K562 (cell line): ENCODE results near the gene SIGLEC7. TPM values are rescaled to one million over a fixed set of nuclear protein-coding genes. Genes with fewer than 3 reads are reported as not detected.

Source experiments
- ATAC-seq: fragments of 200-7000 bp; cut with Tn5 transposase; 3 replicates; pipeline ENCODE4 v1.9.1; 2020; ENCODE audit warnings: moderate library complexity
- BruUV-seq: library from RNA; stranded (reverse); fragments of 400-500 nt; replicated peaks from 2 replicates; lab custom pipeline; 2021; lab: Mats Ljungman, UMichigan
- CTCF ChIA-PET: fragments of 300-600 bp; formaldehyde crosslinking; extraction: SDS; loops from one replicate; lab custom pipeline; 2021; ENCODE audit warnings: low intra/inter-chr PET ratio; lab: Yijun Ruan, JAX
- POLR2A ChIA-PET: fragments of 300-600, 350-650 bp; sonication (Branson Sonifier 250); formaldehyde crosslinking; extraction: SDS; loops from one replicate; lab custom pipeline; 2021; ENCODE audit warnings: antibody characterized with exemption, inconsistent platforms; lab: Yijun Ruan, JAX
- DNase-seq, 4 experiments: peaks; one replicate each; pipeline versions ENCODE4 v3.0.0 to v3.0.0-alpha.2; 2011 to 2018; ENCODE audit warnings: low spot score in 3 of 4, mixed read lengths in 3 of 4; ENCODE audit errors: extremely low read depth in 1 of 4
- FAIRE-seq: peaks from 2 replicates; lab custom pipeline; 2011; peaks lifted over from hg19 to GRCh38; lab: Jason Lieb, UNC
- H2AFZ ChIP-seq: 2 replicates; pipeline ENCODE4 v1.6.0; 2011; ENCODE audit warnings: low read depth, low read length, control low read depth, inconsistent platforms
- H3K27ac ChIP-seq: fragments of 200-600 bp; 3 replicates; pipeline ENCODE4 v1.8.0; 2011; ENCODE audit warnings: low read depth, mild to moderate bottlenecking, control low read depth, inconsistent platforms, low read length, moderate library complexity, mixed read lengths; ENCODE audit errors: extremely low read depth
- H3K27me3 ChIP-seq, 2 experiments: fragments of 300-600 bp in 1 of 2; 2 replicates in 1 of 2; 3 replicates in 1 of 2; pipeline versions ENCODE4 v1.6.0 to v1.8.0; 2011; ENCODE audit warnings: inconsistent platforms in 2 of 2, low read length in 2 of 2, mild to moderate bottlenecking in 1 of 2, mixed read lengths in 1 of 2, moderate library complexity in 1 of 2; ENCODE audit not compliant: control insufficient read depth in 2 of 2, insufficient read depth in 2 of 2
- H3K36me3 ChIP-seq: fragments of 300-600 bp; 3 replicates; pipeline ENCODE4 v1.8.0; 2011; ENCODE audit warnings: mild to moderate bottlenecking, low read length, inconsistent platforms; ENCODE audit not compliant: control insufficient read depth, insufficient read depth
- H3K4me1 ChIP-seq, 2 experiments: fragments of 200-600 bp in 1 of 2; replicated peaks in 1 of 2; 2 replicates in 1 of 2; 3 replicates in 1 of 2; pipeline versions ENCODE4 v1.5.1 to v1.8.0; 2011; ENCODE audit warnings: inconsistent platforms in 2 of 2, low read length in 2 of 2, mild to moderate bottlenecking in 1 of 2, mixed read lengths in 1 of 2, moderate library complexity in 1 of 2; ENCODE audit not compliant: control insufficient read depth in 2 of 2, insufficient read depth in 2 of 2
- H3K4me2 ChIP-seq: 2 replicates; pipeline ENCODE4 v1.6.1; 2011; ENCODE audit warnings: low read length, control low read depth, inconsistent platforms, mixed read lengths; ENCODE audit not compliant: insufficient read depth
- H3K4me3 ChIP-seq: fragments of 200-600 bp; sonication (generic), shearing (Covaris generic); 2 replicates; pipeline ENCODE4 v1.5.1; 2016; ENCODE audit warnings: control low read depth, inconsistent platforms
- H3K79me2 ChIP-seq: fragments of 200-600 bp; 3 replicates; pipeline ENCODE4 v1.8.0; 2011; ENCODE audit warnings: low read length, inconsistent platforms; ENCODE audit not compliant: control insufficient read depth, insufficient read depth
- H3K9ac ChIP-seq, 2 experiments: 2 replicates each; pipeline versions ENCODE4 v1.6.0 to v1.6.1; 2011; ENCODE audit warnings: low read depth in 2 of 2, low read length in 2 of 2, control low read depth in 1 of 2, inconsistent platforms in 1 of 2, mild to moderate bottlenecking in 1 of 2, mixed read lengths in 1 of 2; ENCODE audit not compliant: insufficient read depth in 1 of 2
- H3K9me1 ChIP-seq: one replicate; pipeline ENCODE4 v1.6.0; 2011; ENCODE audit warnings: inconsistent platforms, mild to moderate bottlenecking, low read length, moderate library complexity; ENCODE audit not compliant: control insufficient read depth, insufficient read depth
- H3K9me3 ChIP-seq: replicated peaks from 2 replicates; pipeline ENCODE4 v1.5.1; 2011; ENCODE audit warnings: low read depth, low read length, inconsistent platforms; ENCODE audit not compliant: control insufficient read depth, insufficient read depth
- H4K20me1 ChIP-seq: replicated peaks from 2 replicates; pipeline ENCODE4 v1.6.1; 2011; ENCODE audit warnings: low read length, inconsistent platforms, mixed read lengths; ENCODE audit not compliant: control insufficient read depth, insufficient read depth
- BDP1 ChIP-seq: IDR thresholded peaks from 3 replicates; pipeline ENCODE4 v1.6.1; 2011; ENCODE audit not compliant: insufficient read length, insufficient read depth
- DDX20 ChIP-seq: fragments of 450-650 bp; IDR thresholded peaks from 2 replicates; pipeline ENCODE4 v1.6.1; 2016; ENCODE audit warnings: missing genetic modification characterization, low read depth, mild to moderate bottlenecking, missing compliant biosample characterization, moderate library complexity
- ILF3 ChIP-seq: fragments of 450-650 bp; IDR thresholded peaks from 2 replicates; pipeline ENCODE4 v1.6.1; 2018; ENCODE audit warnings: antibody characterized with exemption, mild to moderate bottlenecking, moderate library complexity, borderline replicate concordance
- ILK ChIP-seq: fragments of 450-650 bp; IDR thresholded peaks from 2 replicates; pipeline ENCODE4 v1.6.1; 2016; ENCODE audit warnings: missing genetic modification characterization, low read depth, mild to moderate bottlenecking, missing compliant biosample characterization, moderate library complexity, borderline replicate concordance
- MCM3 ChIP-seq: fragments of 450-650 bp; IDR thresholded peaks from 2 replicates; pipeline ENCODE4 v1.6.1; 2016
- RAD21 ChIP-seq, 2 experiments: fragments of 250-450 bp in 1 of 2; fragments of 450-650 bp in 1 of 2; sonication (Bioruptor Pico) in 1 of 2; formaldehyde crosslinking in 1 of 2; IDR thresholded peaks in 1 of 2; conservative IDR thresholded peaks in 1 of 2; 2 replicates each; pipeline versions ENCODE4 v1.4.0 to v1.8.0; 2020 to 2022; ENCODE audit warnings: mild to moderate bottlenecking in 2 of 2, moderate library complexity in 1 of 2
- SREBF2 ChIP-seq: sonication (generic); formaldehyde crosslinking; IDR thresholded peaks from 2 replicates; pipeline ENCODE4 v1.4.0; 2020; ENCODE audit warnings: mild to moderate bottlenecking, missing genetic modification reagents
- SRSF1 ChIP-seq: fragments of 200-400 bp; formaldehyde crosslinking; IDR thresholded peaks from 2 replicates; pipeline ENCODE4 v1.6.1; 2017; ENCODE audit warnings: mild to moderate bottlenecking, low read depth, low read length, moderate library complexity
- TEAD4 ChIP-seq, 2 experiments: sonication (generic) in 1 of 2; formaldehyde crosslinking in 1 of 2; IDR thresholded peaks; 2 replicates each; pipeline versions ENCODE4 v1.6.1 to v1.8.0; 2012 to 2022; ENCODE audit warnings: borderline replicate concordance in 1 of 2, inconsistent platforms in 1 of 2, low read length in 1 of 2, mild to moderate bottlenecking in 1 of 2, missing genetic modification reagents in 1 of 2
- XRCC4 ChIP-seq: IDR thresholded peaks from one replicate; pipeline ENCODE4 v1.6.1; 2011; ENCODE audit not compliant: insufficient read depth, insufficient read length; ENCODE audit errors: extremely low read depth
- ZBED1 ChIP-seq: IDR thresholded peaks from 2 replicates; pipeline ENCODE4 v1.6.1; 2014
- ZNF24 ChIP-seq: fragments of 450-650 bp; IDR thresholded peaks from 2 replicates; pipeline ENCODE4 v1.6.1; 2016
- ZNF354B ChIP-seq: fragments of 250-450 bp; sonication (Bioruptor Pico); IDR thresholded peaks from 2 replicates; pipeline ENCODE4 v1.4.0; 2020
- WGBS: fragments of 100-300 bp; shearing (Covaris generic); methylation state at CpG from one replicate; pipeline ENCODE4 v1.1.6; 2016; ENCODE audit warnings: low coverage, mixed read lengths; ENCODE audit not compliant: insufficient coverage; ENCODE audit errors: missing lambda C conversion rate; 5-methylcytosine and 5-hydroxymethylcytosine counted together
- in situ Hi-C: fragments of 300-500 bp; cut with MboI; formaldehyde crosslinking; loops from 4 replicates; pipeline ENCODE4 v1.15.0; 2018; ENCODE audit warnings: inconsistent platforms, mixed read lengths
- intact Hi-C: fragments of 100-400 bp; cut with micrococcal nuclease; formaldehyde crosslinking; loops from 2 replicates; pipeline ENCODE4 v1.14.2; 2022
- polyA plus RNA-seq, 8 experiments: library from polyadenylated mRNA; depleted of rRNA in 4 of 8; stranded (reverse) in 5 of 8; unstranded in 3 of 8; fragments of >200 nt; fragmentation: Nextera tagmentation in 2 of 8; fragmentation: Illumina TruSeq in 1 of 8; extraction: Ambion mirVana in 2 of 8; extraction: Trizol in 1 of 8; gene quantifications; 2 replicates each; pipeline versions ENCODE4 v1.2.1 to v1.2.3, GENCODE V29; 2011 to 2014; ENCODE audit warnings: inconsistent platforms in 1 of 8, missing spikeins in 1 of 8
- total RNA-seq, 7 experiments: library from RNA; depleted of rRNA in 6 of 7; stranded (reverse); fragments of >200 nt in 6 of 7; fragmentation: Illumina TruSeq in 2 of 7; extraction: Trizol in 2 of 7; gene quantifications; 2 replicates each; pipeline versions ENCODE4 v1.2.1 to v1.2.3, GENCODE V29; 2011 to 2021; ENCODE audit warnings: low replicate concordance in 1 of 7
- TF ChIP-seq, protein P1 (sequence below): fragments of 450-650 bp; formaldehyde crosslinking; IDR thresholded peaks from 2 replicates; pipeline ENCODE4 v1.4.0; 2022; ENCODE audit warnings: missing genetic modification characterization
- TF ChIP-seq, protein P2 (sequence below): fragments of 250-450 bp; sonication (Bioruptor Pico); IDR thresholded peaks from 2 replicates; pipeline ENCODE4 v1.5.0; 2020; ENCODE audit warnings: mild to moderate bottlenecking

SIGLEC7 gene
- total and polyA plus RNA-seq, 9 of the 15 experiments (the other 6 are each of a cell fraction or from before 2014, with no cell fraction given), result 0.10 to 0.12 TPM; not detected in 7

DNA sequence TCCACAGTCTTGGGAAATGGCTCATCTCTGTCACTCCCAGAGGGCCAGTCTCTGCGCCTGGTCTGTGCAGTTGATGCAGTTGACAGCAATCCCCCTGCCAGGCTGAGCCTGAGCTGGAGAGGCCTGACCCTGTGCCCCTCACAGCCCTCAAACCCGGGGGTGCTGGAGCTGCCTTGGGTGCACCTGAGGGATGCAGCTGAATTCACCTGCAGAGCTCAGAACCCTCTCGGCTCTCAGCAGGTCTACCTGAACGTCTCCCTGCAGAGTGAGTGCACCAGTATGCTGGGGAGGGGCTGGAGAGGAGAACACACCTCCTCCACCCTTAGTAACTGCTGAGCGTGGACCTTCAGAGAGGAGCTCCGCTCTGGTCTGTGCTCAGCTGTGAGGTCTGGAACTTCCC lies 15.1 kb upstream of the SIGLEC7 start:
- FAIRE-seq (no peak), ATAC-seq (no peak), DNase-seq (no peak)
- Histone ChIP-seq H3K9ac (peak overlapping the region in 1 of 2 experiments; percentile 43; a peak in 1 of 4 replicates), H3K79me2 (no peaks in the 10 kb centered on the region), H3K27ac (no peak overlapping the region), H3K27me3 (peaks cover 3 to 31% of the 10 kb centered on the region in 2 experiments; a peak in 2 of 5 replicates), H3K4me2 (no peak overlapping the region), H3K36me3 (no peaks in the 10 kb centered on the region), H2AFZ (no peak overlapping the region), H4K20me1 (0 out of 2 replicates have a peak, but pooled peaks cover under 1% of the 10 kb centered on the region), H3K4me1 (peaks cover 35 to 39% of the 10 kb centered on the region in 2 experiments), H3K4me3 (no peak overlapping the region), H3K9me1 (no peaks in the 10 kb centered on the region), H3K9me3 (no peaks in the 10 kb centered on the region)
- no TSS peak for BruUV-seq
- WGBS, result 23% methylated on average over 6 of the region's 6 CpGs
- ChIA-PET CTCF (no interaction called here), POLR2A (no interaction called here)
- intact Hi-C loops (no loop called here), in situ Hi-C loops (no loop called here)
- TF ChIP-seq ILF3 (no peak), RAD21 (CRISPR knock-in tag; conservative IDR thresholded peaks at IDR 0.05 in 1 of 2, IDR thresholded peaks at IDR 0.05 in 1 of 2) (no peak), ZNF24 (no peak), DDX20 (tag) (no peak), SREBF2 (CRISPR knock-in tag) (no peak), ILK (no peak), TEAD4 (IDR thresholded peaks at IDR 0.05; ENCODE audit: low read length) (no peak), TEAD4 (CRISPR knock-in tag; IDR thresholded peaks at IDR 0.05; ENCODE audit: borderline replicate concordance) (no peak), BDP1 (no peak), SRSF1 (no peak), MCM3 (no peak), ZNF354B (no peak), ZBED1 (no peak), XRCC4 (no peak)
- TF ChIP-seq, protein P1, sequence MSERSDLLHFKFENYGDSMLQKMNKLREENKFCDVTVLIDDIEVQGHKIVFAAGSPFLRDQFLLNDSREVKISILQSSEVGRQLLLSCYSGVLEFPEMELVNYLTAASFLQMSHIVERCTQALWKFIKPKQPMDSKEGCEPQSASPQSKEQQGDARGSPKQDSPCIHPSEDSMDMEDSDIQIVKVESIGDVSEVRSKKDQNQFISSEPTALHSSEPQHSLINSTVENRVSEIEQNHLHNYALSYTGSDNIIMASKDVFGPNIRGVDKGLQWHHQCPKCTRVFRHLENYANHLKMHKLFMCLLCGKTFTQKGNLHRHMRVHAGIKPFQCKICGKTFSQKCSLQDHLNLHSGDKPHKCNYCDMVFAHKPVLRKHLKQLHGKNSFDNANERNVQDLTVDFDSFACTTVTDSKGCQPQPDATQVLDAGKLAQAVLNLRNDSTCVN (CRISPR knock-in tag), result no peak
- TF ChIP-seq, protein P2, sequence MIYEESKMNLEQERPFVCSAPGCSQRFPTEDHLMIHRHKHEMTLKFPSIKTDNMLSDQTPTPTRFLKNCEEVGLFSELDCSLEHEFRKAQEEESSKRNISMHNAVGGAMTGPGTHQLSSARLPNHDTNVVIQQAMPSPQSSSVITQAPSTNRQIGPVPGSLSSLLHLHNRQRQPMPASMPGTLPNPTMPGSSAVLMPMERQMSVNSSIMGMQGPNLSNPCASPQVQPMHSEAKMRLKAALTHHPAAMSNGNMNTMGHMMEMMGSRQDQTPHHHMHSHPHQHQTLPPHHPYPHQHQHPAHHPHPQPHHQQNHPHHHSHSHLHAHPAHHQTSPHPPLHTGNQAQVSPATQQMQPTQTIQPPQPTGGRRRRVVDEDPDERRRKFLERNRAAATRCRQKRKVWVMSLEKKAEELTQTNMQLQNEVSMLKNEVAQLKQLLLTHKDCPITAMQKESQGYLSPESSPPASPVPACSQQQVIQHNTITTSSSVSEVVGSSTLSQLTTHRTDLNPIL, result no peak
